HepG2 (cell line): Measurements from ENCODE around the gene ANKRD11. TPM values are rescaled to one million over a fixed set of nuclear protein-coding genes. Genes with fewer than 3 reads are reported as not detected.

Source experiments
- ATAC-seq: fragments of 200-7000 bp; cut with Tn5 transposase; 3 replicates; pipeline ENCODE4 v1.9.1; 2020; ENCODE audit warnings: mild to moderate bottlenecking, moderate library complexity
- BruUV-seq: library from RNA; stranded (reverse); fragments of 400-500 nt; replicated peaks from 2 replicates; lab custom pipeline; 2021; lab: Mats Ljungman, UMichigan
- CTCF ChIA-PET: fragments of 300-600 bp; formaldehyde crosslinking; extraction: SDS; loops from one replicate; lab custom pipeline; 2021; ENCODE audit warnings: low total read pairs, inconsistent platforms, low intra/inter-chr PET ratio; lab: Yijun Ruan, JAX
- POLR2A ChIA-PET: fragments of 350-600 bp; sonication (Branson Sonifier 250); formaldehyde crosslinking; loops from one replicate; lab custom pipeline; 2020; ENCODE audit warnings: antibody characterized with exemption, inconsistent platforms; lab: Yijun Ruan, JAX
- DNase-seq: peaks from one replicate; pipeline ENCODE4 v3.0.0-alpha.2; 2015; ENCODE audit warnings: low spot score
- FAIRE-seq: peaks from 3 replicates; lab custom pipeline; 2011; peaks lifted over from hg19 to GRCh38; lab: Jason Lieb, UNC
- H2AFZ ChIP-seq: one replicate; pipeline ENCODE4 v1.6.1; 2011; ENCODE audit warnings: low read length, inconsistent platforms
- H3K27ac ChIP-seq: fragments of 300-600 bp; 3 replicates; pipeline ENCODE4 v1.8.0; 2011; ENCODE audit warnings: mixed run types, mild to moderate bottlenecking, mixed read lengths, low read length, inconsistent platforms; ENCODE audit not compliant: insufficient read depth; ENCODE audit errors: extremely low read length
- H3K27me3 ChIP-seq, 2 experiments: fragments of 200-600 bp in 1 of 2; 2 replicates in 1 of 2; 3 replicates in 1 of 2; pipeline versions ENCODE4 v1.6.0 to v1.8.0; 2011; ENCODE audit warnings: low read length in 2 of 2, mild to moderate bottlenecking in 2 of 2, moderate library complexity in 2 of 2, inconsistent platforms in 1 of 2; ENCODE audit not compliant: insufficient read depth in 2 of 2, control insufficient read depth in 1 of 2
- H3K36me3 ChIP-seq, 2 experiments: fragments of 200-600 bp in 1 of 2; replicated peaks in 1 of 2; 2 replicates in 1 of 2; 3 replicates in 1 of 2; pipeline versions ENCODE4 v1.5.1 to v1.8.0; 2011; ENCODE audit warnings: low read length in 2 of 2, inconsistent platforms in 1 of 2; ENCODE audit not compliant: insufficient read depth in 2 of 2, control insufficient read depth in 1 of 2
- H3K4me1 ChIP-seq: 2 replicates; pipeline ENCODE4 v1.5.1; 2012; ENCODE audit warnings: low read length, inconsistent platforms; ENCODE audit not compliant: insufficient read depth
- H3K4me2 ChIP-seq: 2 replicates; pipeline ENCODE4 v1.6.0; 2011; ENCODE audit warnings: low read depth, low read length, inconsistent platforms
- H3K4me3 ChIP-seq, 3 experiments: fragments of 200-600 bp in 1 of 3; sonication (generic), shearing (Covaris generic) in 1 of 3; replicated peaks in 1 of 3; 2 replicates each; pipeline ENCODE4 v1.5.1; 2011 to 2016; ENCODE audit warnings: low read length in 3 of 3, inconsistent platforms in 2 of 3, low read depth in 2 of 3, mild to moderate bottlenecking in 2 of 3, control low read depth in 1 of 3, mixed read lengths in 1 of 3; ENCODE audit not compliant: insufficient read depth in 1 of 3
- H3K79me2 ChIP-seq: one replicate; pipeline ENCODE4 v1.6.1; 2011; ENCODE audit warnings: low read length, inconsistent platforms; ENCODE audit not compliant: insufficient read depth
- H3K9ac ChIP-seq: 2 replicates; pipeline ENCODE4 v1.6.0; 2011; ENCODE audit warnings: mild to moderate bottlenecking, low read depth, low read length, inconsistent platforms; ENCODE audit not compliant: insufficient read depth
- H3K9me3 ChIP-seq: 2 replicates; pipeline ENCODE4 v1.5.1; 2012; ENCODE audit warnings: mild to moderate bottlenecking, low read length
- H4K20me1 ChIP-seq: 2 replicates; pipeline ENCODE4 v1.6.0; 2011; ENCODE audit warnings: inconsistent platforms, mild to moderate bottlenecking, low read length, moderate library complexity; ENCODE audit not compliant: insufficient read depth
- AFF4 ChIP-seq: sonication (generic); formaldehyde crosslinking; IDR thresholded peaks from 2 replicates; pipeline ENCODE4 v1.4.0; 2020; ENCODE audit warnings: missing genetic modification reagents
- AGO2 ChIP-seq: fragments of 200-400 bp; formaldehyde crosslinking; optimal IDR thresholded peaks from 2 replicates; pipeline ENCODE3; 2017; ENCODE audit warnings: mild to moderate bottlenecking, low read depth, low read length, moderate library complexity
- FOXO4 ChIP-seq: sonication (generic); formaldehyde crosslinking; conservative IDR thresholded peaks from 2 replicates; pipeline ENCODE4 v1.8.1; 2023; ENCODE audit warnings: missing genetic modification reagents
- HNF4A ChIP-seq: sonication (generic); formaldehyde crosslinking; IDR thresholded peaks from 2 replicates; pipeline ENCODE4 v1.4.0; 2020; ENCODE audit warnings: missing genetic modification reagents
- HNRNPL ChIP-seq: fragments of 200-400 bp; formaldehyde crosslinking; IDR thresholded peaks from 2 replicates; pipeline ENCODE4 v1.6.1; 2017; ENCODE audit warnings: mild to moderate bottlenecking, low read depth, low read length
- HOXA3 ChIP-seq: sonication (generic); formaldehyde crosslinking; IDR thresholded peaks from 2 replicates; pipeline ENCODE4 v1.5.0; 2020; ENCODE audit warnings: missing genetic modification reagents
- KDM1A ChIP-seq: IDR thresholded peaks from 2 replicates; pipeline ENCODE4 v1.6.1; 2016; ENCODE audit warnings: missing compliant biosample characterization
- RAD21 ChIP-seq: fragments of 450-650 bp; formaldehyde crosslinking; IDR thresholded peaks from 2 replicates; pipeline ENCODE4 v1.5.0; 2020; ENCODE audit warnings: mild to moderate bottlenecking
- SP140L ChIP-seq: sonication (generic); formaldehyde crosslinking; IDR thresholded peaks from 2 replicates; pipeline ENCODE4 v1.4.0; 2020; ENCODE audit warnings: missing genetic modification reagents, borderline replicate concordance
- ZBTB38 ChIP-seq: sonication (generic); formaldehyde crosslinking; IDR thresholded peaks from 2 replicates; pipeline ENCODE4 v1.5.1; 2020; ENCODE audit warnings: mild to moderate bottlenecking, missing genetic modification reagents
- ZNF317 ChIP-seq: sonication (generic); formaldehyde crosslinking; IDR thresholded peaks from 2 replicates; pipeline ENCODE4 v1.5.0; 2020; ENCODE audit warnings: mild to moderate bottlenecking, missing genetic modification reagents
- ZNF605 ChIP-seq: sonication (generic); formaldehyde crosslinking; IDR thresholded peaks from 2 replicates; pipeline ENCODE4 v1.8.0; 2022; ENCODE audit warnings: mild to moderate bottlenecking, missing genetic modification reagents
- WGBS: methylation state at CpG from one replicate; pipeline ENCODE4 v1.1.6; 2017; ENCODE audit warnings: low lambda C conversion rate; 5-methylcytosine and 5-hydroxymethylcytosine counted together
- in situ Hi-C: cut with HindIII; loops from 2 replicates; pipeline ENCODE4 v1.10.0; 2017; ENCODE audit warnings: low pct_unique_long_range_greater_than_20kb; ENCODE audit not compliant: extremely low pct_ligation_motif_present
- intact Hi-C: fragments of 100-400 bp; cut with micrococcal nuclease; formaldehyde crosslinking; loops from one replicate; pipeline ENCODE4 v1.10.0; 2022; ENCODE audit not compliant: unreplicated experiment
- polyA plus RNA-seq, 8 experiments: library from polyadenylated mRNA; depleted of rRNA in 3 of 8; stranded (reverse) in 7 of 8; unstranded in 1 of 8; fragments of >200 nt; fragmentation: Illumina TruSeq in 4 of 8; extraction: Trizol in 4 of 8; gene quantifications; 2 replicates each; pipeline versions ENCODE4 v1.2.1 to v1.2.3, GENCODE V29; 2011 to 2016; ENCODE audit warnings: low read depth in 4 of 8, missing spikeins in 1 of 8, mixed read lengths in 1 of 8; ENCODE audit not compliant: insufficient read depth in 1 of 8
- total RNA-seq, 5 experiments: library from RNA; depleted of rRNA; stranded (reverse); fragments of >200 nt; fragmentation: Illumina TruSeq; extraction: Trizol; gene quantifications; 2 replicates each; pipeline ENCODE4 v1.2.3, GENCODE V29; 2016; ENCODE audit warnings: low read depth in 1 of 5
- TF ChIP-seq, protein P1 (sequence below): sonication (generic); formaldehyde crosslinking; IDR thresholded peaks from 2 replicates; pipeline ENCODE4 v1.8.0; 2022; ENCODE audit warnings: mild to moderate bottlenecking, missing genetic modification reagents, moderate library complexity

ANKRD11 gene
- total and polyA plus RNA-seq, 2 of the 13 experiments (the other 11 are each of a cell fraction or from before 2014, with no cell fraction given) = 21.4 to 38.4 TPM

GRCh38 chr16:89292443-89293078 is 197.8 kb downstream of the ANKRD11 start:
- no peak overlapping the region for H3K27ac ChIP-seq
- ATAC-seq = no peak
- no peaks in the 10 kb centered on the region for H3K9me3 ChIP-seq
- TF ChIP-seq ZNF605 (CRISPR knock-in tag) = no peak
- TF ChIP-seq HNRNPL = 0 out of 2 replicates have a peak, but pooled peaks have one; percentile 37
- TF ChIP-seq AFF4 (CRISPR knock-in tag) = no peak
- 0 out of 2 replicates have a peak, but pooled peaks have one; percentile 46 for TF ChIP-seq FOXO4 (CRISPR knock-in tag)
- TF ChIP-seq AGO2 = peak; percentile 86
- no peak for TF ChIP-seq HOXA3
- TF ChIP-seq, protein P1, sequence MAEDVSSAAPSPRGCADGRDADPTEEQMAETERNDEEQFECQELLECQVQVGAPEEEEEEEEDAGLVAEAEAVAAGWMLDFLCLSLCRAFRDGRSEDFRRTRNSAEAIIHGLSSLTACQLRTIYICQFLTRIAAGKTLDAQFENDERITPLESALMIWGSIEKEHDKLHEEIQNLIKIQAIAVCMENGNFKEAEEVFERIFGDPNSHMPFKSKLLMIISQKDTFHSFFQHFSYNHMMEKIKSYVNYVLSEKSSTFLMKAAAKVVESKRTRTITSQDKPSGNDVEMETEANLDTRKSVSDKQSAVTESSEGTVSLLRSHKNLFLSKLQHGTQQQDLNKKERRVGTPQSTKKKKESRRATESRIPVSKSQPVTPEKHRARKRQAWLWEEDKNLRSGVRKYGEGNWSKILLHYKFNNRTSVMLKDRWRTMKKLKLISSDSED (CRISPR knock-in tag) = 0 out of 2 replicates have a peak, but pooled peaks have one; percentile 26
- TF ChIP-seq RAD21 (CRISPR knock-in tag) = no peak
- peak; percentile 23; the same call in 1 of the 2 replicates for TF ChIP-seq ZBTB38 (CRISPR knock-in tag)
- TF ChIP-seq KDM1A (CRISPR knock-in tag) = no peak
- no peak for TF ChIP-seq SP140L
- TF ChIP-seq ZNF317 = peak; percentile 99
- TF ChIP-seq HNF4A (CRISPR knock-in tag) = 0 out of 2 replicates have a peak, but pooled peaks have one; percentile 19
- peaks cover 48% of the 10 kb centered on the region for H4K20me1 ChIP-seq
- intact Hi-C loops = no loop called here
- BruUV-seq = no TSS peak
- H3K36me3 ChIP-seq = peaks cover 27 to 64% of the 10 kb centered on the region in 2 experiments
- 82% methylated on average over 20 of the region's 22 CpGs for WGBS
- H3K4me2 ChIP-seq = no peak overlapping the region
- ChIA-PET CTCF (no interaction called here), POLR2A (no interaction called here)
- no peak for FAIRE-seq
- H3K9ac ChIP-seq = no peak overlapping the region
- no peak overlapping the region for H2AFZ ChIP-seq
- DNase-seq = peak; percentile 23
- H3K79me2 ChIP-seq = peaks cover 39% of the 10 kb centered on the region
- no peaks in the 10 kb centered on the region for H3K27me3 ChIP-seq
- peaks cover 33% of the 10 kb centered on the region for H3K4me1 ChIP-seq
- no peak overlapping the region for H3K4me3 ChIP-seq
- in situ Hi-C loops = no loop called here
